Ascending aorta (tissue), 2 donors: ENCODE data around the gene AARS1. TPM values are rescaled to one million over a fixed set of nuclear protein-coding genes. Genes with fewer than 3 reads are reported as not detected.

Experiments
- DNase-seq, 2 donors: peaks; one replicate each; pipeline ENCODE4 v3.0.0-alpha.2; 2019; ENCODE audit warnings: low spot score in 2 of 2
- H3K27ac ChIP-seq, 2 donors: fragments of 200-600 bp; sonication (generic); one replicate each; pipeline ENCODE4 v1.5.1; 2016 to 2017; ENCODE audit warnings: mild to moderate bottlenecking in 1 of 2
- H3K27me3 ChIP-seq: fragments of 200-600 bp; sonication (generic); one replicate; pipeline ENCODE4 v1.5.1; 2017
- H3K36me3 ChIP-seq, 2 donors: fragments of 200-600 bp; sonication (generic); one replicate each; pipeline ENCODE4 v1.5.1; 2016
- H3K4me1 ChIP-seq, 2 donors: fragments of 200-600 bp; sonication (generic); one replicate each; pipeline ENCODE4 v1.5.1; 2016 to 2017; ENCODE audit warnings: mild to moderate bottlenecking in 1 of 2
- H3K4me3 ChIP-seq, 2 donors: fragments of 200-600 bp; sonication (generic); one replicate each; pipeline ENCODE4 v1.5.1; 2016 to 2017; ENCODE audit warnings: mild to moderate bottlenecking in 1 of 2
- H3K9me3 ChIP-seq, 2 donors: fragments of 200-600 bp; sonication (generic); one replicate each; pipeline ENCODE4 v1.5.1; 2016
- intact Hi-C: fragments of 100-400 bp; cut with DNase I; formaldehyde crosslinking; loops from one replicate; pipeline ENCODE4 v1.15.1; 2023
- total RNA-seq: library from RNA; depleted of rRNA; stranded (reverse); fragments of >200 nt; gene quantifications from one replicate; pipeline ENCODE4 v1.1.0, GENCODE V29; 2016
- TF ChIP-seq, protein P1 (sequence below), 3 experiments: fragments of 200-600 bp in 2 of 3; fragments of 450-650 bp in 1 of 3; sonication (generic) in 2 of 3; IDR thresholded peaks; one replicate each; pipeline ENCODE4 v1.5.1; 2016 to 2019; ENCODE audit warnings: antibody characterized with exemption in 3 of 3, mild to moderate bottlenecking in 1 of 3, moderate library complexity in 1 of 3

Gene AARS1
- total RNA-seq, 1 donor from 2014 or later, result 19.3 TPM

DNA sequence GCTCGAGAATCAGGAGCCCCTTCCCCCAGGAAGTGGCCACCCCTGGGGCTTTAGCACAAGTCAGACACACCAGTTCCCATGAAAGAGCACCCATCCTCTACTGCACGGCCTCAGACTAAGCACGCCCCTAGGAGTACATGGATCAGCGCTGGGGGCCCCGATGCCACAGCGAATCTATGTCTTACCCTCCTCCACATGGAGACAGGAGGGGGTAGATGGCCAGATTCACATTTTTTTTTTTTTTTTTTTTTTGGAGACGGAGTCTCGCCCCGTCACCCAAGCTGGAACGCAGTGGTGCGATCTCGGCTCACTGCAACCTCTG lies 34.4 kb downstream of the AARS1 start:
- peak in 1 of 2 donors; percentile 54 for DNase-seq
- H3K36me3 ChIP-seq, result peaks cover 76% of the 10 kb centered on the region in 2 donors
- peaks cover 3 to 10% of the 10 kb centered on the region in 2 donors for H3K4me1 ChIP-seq
- H3K9me3 ChIP-seq, result no peaks in the 10 kb centered on the region
- H3K27me3 ChIP-seq, result no peaks in the 10 kb centered on the region
- intact Hi-C loops, result no loop called here
- H3K4me3 ChIP-seq, result no peak overlapping the region
- TF ChIP-seq, protein P1, sequence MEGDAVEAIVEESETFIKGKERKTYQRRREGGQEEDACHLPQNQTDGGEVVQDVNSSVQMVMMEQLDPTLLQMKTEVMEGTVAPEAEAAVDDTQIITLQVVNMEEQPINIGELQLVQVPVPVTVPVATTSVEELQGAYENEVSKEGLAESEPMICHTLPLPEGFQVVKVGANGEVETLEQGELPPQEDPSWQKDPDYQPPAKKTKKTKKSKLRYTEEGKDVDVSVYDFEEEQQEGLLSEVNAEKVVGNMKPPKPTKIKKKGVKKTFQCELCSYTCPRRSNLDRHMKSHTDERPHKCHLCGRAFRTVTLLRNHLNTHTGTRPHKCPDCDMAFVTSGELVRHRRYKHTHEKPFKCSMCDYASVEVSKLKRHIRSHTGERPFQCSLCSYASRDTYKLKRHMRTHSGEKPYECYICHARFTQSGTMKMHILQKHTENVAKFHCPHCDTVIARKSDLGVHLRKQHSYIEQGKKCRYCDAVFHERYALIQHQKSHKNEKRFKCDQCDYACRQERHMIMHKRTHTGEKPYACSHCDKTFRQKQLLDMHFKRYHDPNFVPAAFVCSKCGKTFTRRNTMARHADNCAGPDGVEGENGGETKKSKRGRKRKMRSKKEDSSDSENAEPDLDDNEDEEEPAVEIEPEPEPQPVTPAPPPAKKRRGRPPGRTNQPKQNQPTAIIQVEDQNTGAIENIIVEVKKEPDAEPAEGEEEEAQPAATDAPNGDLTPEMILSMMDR (IDR thresholded peaks at IDR 0.05), result no peak
- H3K27ac ChIP-seq, result no peak overlapping the region

DNA sequence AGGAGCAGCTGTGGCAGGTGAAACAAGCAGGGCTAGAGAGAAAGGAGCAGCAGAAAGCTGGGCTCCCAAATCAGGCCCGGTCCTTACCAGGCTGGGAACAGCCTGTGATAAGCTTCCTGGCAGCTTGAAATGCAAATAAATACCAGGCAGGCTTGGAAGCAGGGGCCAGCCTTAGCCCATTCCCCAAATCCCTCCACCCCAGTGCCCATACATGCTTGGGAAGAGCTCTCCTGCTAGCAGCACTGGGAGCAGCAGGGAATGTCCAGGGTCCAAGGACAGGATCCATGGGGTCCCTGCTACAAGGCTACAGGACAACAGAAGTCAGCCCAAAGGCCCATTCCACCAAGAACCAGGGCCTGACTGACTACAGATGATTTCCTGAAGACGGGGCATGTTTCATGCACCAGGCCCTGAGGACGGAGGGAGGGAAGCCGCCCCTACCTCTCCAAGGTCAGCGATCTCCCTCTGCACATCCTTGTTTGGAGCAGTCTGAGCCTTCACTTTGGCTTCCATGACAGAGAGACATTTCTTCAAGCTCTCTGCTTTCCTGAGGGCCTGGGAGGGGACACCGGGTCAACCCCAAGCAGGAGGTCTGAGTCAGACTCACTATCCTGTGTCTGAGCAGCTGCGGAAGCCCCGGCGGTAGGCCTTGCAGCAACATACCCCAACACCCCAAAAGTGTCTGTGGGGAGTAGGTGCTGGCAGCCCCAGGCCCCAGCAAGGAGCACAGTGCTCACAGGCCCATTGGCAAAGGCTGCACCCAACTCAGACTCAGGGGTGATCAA lies 34.9 kb downstream of the AARS1 start:
- intact Hi-C loops, result no loop called here
- Histone ChIP-seq H3K27ac (no peak overlapping the region), H3K4me1 (peaks cover 3 to 14% of the 10 kb centered on the region in 2 donors), H3K36me3 (peaks cover 70 to 71% of the 10 kb centered on the region in 2 donors), H3K4me3 (no peak overlapping the region), H3K27me3 (no peaks in the 10 kb centered on the region), H3K9me3 (no peaks in the 10 kb centered on the region)
- TF ChIP-seq, protein P1 (IDR thresholded peaks at IDR 0.05), result no peak
- no peak for DNase-seq

DNA sequence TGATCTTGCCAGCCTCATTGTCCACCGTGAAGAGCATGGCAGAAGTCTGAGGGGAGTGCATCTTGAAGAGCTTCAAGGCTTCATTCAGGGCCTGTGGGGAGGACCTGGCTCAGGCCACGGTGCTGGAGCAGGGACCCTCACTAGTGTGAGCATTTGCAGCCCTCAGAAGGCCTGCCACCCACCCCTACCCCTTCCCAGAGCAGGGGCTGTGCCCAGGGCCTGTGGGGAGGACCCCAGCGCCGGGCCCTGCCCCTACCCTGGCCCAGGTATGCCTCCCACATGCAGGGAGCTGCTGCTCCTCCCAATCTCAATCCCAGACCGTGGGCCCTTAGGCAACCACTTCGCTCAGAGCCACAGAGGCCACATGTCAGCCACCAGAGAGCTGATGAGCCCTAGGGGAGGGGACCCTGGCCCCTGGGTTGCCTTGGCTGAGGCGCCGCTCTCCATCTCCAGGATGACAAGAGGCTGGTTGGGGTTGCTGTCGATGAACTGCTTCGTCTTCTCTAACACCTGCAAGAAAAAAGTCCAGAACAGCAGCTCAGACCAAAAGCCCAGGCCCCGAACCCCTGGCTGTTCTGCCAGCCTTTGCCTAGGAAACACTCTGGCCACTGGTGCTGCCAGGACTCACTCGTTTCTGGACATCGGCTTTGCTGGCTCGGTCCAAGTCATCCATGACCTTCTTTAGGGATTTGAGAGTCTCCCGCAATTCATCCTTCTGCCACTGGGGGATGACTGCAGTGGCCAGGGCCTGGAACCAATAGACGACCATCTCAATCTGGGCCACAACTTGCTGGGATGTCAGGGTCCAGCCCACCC lies 35.8 kb downstream of the AARS1 start:
- Histone ChIP-seq H3K9me3 (no peaks in the 10 kb centered on the region), H3K4me1 (peaks cover 3 to 14% of the 10 kb centered on the region in 2 donors), H3K27me3 (no peaks in the 10 kb centered on the region), H3K4me3 (no peak overlapping the region), H3K36me3 (peaks cover 61 to 62% of the 10 kb centered on the region in 2 donors), H3K27ac (no peak overlapping the region)
- TF ChIP-seq, protein P1 (IDR thresholded peaks at IDR 0.05), result peak in 2 of 3 experiments; percentile 15 to 36
- no peak for DNase-seq
- intact Hi-C loops, result no loop called here

DNA sequence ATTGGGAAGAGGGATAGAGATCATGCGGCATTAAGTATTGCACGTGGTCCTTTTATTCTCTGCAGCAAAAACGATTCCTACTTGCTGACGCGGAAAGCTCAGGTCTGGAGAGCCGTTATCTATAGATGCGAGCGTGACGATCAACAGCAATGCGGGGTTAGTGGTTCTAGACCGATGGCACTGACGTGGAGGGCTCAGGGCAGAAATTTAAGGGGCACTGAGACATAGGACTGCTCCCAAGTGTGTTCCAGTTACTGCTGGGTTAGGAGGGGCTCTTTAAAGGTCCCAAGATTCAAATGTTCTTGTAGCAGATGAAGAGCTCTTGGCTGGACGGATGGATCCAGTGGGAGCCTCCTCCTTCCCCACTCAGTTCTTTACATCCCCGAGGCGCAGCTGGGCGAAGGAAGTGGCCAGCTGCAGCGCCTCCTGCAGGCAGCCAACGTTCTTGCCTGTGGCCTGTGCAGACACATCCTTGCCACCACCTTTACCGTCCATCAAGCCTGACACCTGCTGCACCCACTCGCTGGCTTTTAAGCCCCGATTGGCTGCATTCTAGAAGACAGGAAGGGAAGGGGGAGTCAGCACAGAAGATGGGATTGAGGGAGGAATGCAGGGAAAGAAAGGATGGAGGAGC lies 36.8 kb downstream of the AARS1 start:
- intact Hi-C loops, result no loop called here
- Histone ChIP-seq H3K9me3 (no peaks in the 10 kb centered on the region), H3K36me3 (peaks cover 51 to 56% of the 10 kb centered on the region in 2 donors), H3K27me3 (no peaks in the 10 kb centered on the region), H3K4me3 (no peak overlapping the region), H3K4me1 (peaks cover 3 to 14% of the 10 kb centered on the region in 2 donors), H3K27ac (peak overlapping the region in 1 of 2 donors; percentile 2)
- TF ChIP-seq, protein P1 (IDR thresholded peaks at IDR 0.05), result peak in 1 of 3 experiments; percentile 33
- no peak for DNase-seq

DNA sequence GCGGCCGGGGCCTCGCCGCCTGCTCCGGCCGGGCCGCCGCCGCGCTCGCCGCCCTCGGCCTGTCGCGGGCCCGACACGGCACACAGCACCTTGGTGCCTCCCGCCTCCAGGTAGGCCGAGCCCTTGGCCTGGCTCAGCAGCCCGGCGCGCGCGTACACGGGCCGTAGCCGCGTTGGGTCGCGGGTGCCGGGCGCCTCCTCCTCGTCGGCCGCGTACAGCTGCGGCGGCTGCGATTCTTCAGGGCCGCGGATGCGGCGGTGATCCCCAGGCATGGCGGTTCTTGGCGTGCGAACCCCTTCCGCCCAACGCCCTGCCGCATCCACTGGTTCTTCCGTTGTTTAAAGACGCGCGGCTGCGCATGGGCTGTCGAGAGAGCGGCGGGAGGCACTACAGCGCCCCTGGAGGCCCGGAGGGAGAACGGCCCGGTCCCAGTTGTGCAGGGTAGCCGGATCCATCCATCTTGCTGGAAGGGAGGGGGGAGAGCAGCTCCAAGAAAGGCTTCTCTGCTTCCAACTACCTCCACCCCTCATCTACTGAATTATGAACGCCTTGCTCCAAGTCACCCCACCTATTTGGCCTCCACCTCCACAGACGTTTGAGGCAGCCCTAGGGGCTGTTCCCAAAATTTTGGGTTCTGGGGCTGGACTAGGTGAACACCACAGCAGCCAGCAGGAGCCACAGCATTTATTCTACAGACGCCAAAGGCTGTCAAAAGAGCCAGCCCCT lies 37.5 kb downstream of the AARS1 start, which contains the start of gene EXOSC6:
Gene EXOSC6, minus strand, starts transcription at position 312 of the 726 bp plus-strand sequence. Its CDS starts 40 bp downstream, at position 272.
- H3K36me3 ChIP-seq, result peaks cover 44 to 49% of the 10 kb centered on the region in 2 donors
- H3K27ac ChIP-seq, result peak within 1 kb of the TSS; percentile 73 to 88
- peak within 1 kb of the TSS; percentile 74 to 88 for H3K4me3 ChIP-seq
- TF ChIP-seq, protein P1 (IDR thresholded peaks at IDR 0.05), result peak; percentile 89 to 97 (median 90)
- no peaks in the 10 kb centered on the region for H3K27me3 ChIP-seq
- no peaks in the 10 kb centered on the region for H3K9me3 ChIP-seq
- H3K4me1 ChIP-seq, result peaks cover 3 to 14% of the 10 kb centered on the region in 2 donors
- intact Hi-C loops, result no loop called here
- DNase-seq, result peak; percentile 63 to 95
